ENCODE data around the gene RXRA. TPM values are rescaled to one million over a fixed set of nuclear protein-coding genes. Genes with fewer than 3 reads are reported as not detected.

RXRA gene
- total RNA-seq, 1 donor from 2014 or later, result 129 TPM

DNA sequence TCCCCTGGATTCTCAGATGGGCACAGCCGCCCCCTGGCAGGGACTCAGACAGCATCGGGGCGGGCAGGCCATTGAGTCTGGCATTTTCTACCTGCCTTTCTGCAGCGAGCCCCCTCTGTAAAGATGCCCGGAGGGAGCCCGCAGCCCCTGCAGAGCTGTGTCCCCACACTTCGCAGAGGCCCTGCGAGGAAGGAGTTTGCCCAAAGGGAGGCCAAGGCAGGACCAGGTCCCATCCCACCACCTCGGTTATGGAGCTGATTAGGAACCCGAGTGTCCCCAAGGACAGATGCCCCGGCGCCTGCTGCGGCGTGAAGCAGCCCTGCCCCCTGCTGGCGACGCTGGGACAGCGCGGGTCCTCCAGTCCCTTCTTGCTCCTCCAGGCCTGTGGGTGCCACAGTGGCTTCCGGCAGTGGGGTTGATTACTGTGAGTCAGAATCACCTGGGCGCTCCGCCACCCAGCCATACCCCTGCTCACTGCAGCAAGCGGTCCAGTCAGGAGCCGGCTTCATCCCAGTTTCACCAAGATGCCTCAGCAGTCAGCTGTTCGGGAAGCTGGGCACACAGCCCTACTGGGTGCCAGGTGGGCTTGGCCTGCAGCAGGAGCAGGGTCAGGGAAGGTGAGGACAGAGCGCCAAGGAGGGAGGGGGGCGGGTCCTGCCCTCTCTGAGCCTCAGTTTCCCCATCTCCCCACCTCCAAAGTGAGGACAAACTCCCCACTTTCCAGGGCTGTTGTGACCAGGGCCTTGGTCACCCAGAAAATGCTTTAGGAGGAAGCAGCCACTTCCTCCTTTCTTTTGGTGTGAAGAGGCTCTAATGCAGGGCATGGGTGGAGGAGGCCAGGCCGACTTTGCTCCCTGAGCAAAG is 117.2 kb downstream of the RXRA start:
- DNase-seq (ENCODE audit: low spot score), result peak; percentile 95

DNA sequence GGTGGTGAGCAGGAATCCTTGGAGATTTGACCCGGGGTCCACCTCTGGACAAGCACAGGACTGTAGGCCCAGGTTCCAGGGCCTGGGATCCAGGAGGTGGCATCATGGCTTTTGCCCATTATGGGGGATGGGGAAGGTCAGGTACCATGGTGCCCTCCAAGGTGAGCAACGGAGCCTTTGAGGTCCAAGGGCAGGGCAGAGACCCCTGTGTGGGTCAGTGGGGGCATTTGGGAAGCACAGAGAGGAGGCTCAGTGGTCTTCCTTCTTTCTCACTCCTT is 117.7 kb downstream of the RXRA start:
- DNase-seq (ENCODE audit: low spot score), result no peak

DNA sequence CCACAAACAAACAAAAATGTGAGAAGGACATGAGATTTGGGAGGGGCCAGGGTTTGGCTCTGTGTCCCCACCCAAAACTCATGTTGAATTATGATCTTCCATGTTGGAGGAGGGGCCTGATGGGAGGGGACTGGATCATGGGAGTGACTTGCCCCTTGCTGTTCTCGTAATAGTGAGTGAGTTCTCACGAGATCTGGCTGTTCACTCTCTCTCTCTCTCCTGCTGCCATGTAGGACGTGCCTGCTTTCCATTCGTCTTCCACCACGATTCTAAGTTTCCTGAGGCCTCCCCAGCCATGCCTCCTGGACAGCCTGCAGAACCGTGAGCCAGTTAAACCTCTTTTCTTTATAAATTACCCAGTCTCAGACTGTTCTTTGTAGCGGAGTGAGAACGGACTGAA is 118.7 kb downstream of the RXRA start:
- no peak for DNase-seq (ENCODE audit: low spot score)

- no peak for DNase-seq (ENCODE audit: low spot score)
Measured at GRCh38 chr9:134449180-134449916, 123.1 kb downstream of the RXRA start.

- DNase-seq (ENCODE audit: low spot score), result no peak
Measured at GRCh38 chr9:134451700-134452458, 125.6 kb downstream of the RXRA start.

DNA sequence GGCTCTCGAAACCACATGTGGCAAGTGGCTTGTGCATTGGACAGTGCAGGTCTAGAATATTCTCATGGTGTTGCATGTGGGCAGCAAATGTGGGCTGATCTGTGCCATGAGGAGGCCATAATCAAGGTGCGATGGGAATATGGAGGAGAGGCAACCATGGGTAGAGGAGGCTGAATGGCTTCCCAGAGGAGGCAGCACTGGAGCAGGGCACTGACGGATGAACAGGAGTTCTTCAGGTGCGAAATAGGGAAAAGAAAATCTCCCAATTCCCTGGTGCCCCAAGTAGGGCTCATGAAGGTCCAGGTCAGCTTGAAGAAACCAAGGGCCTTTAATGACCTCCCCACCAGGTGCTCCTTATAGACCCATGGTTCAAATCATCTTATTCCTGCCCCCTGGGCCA is 126.5 kb downstream of the RXRA start:
- no peak for DNase-seq (ENCODE audit: low spot score)

DNA sequence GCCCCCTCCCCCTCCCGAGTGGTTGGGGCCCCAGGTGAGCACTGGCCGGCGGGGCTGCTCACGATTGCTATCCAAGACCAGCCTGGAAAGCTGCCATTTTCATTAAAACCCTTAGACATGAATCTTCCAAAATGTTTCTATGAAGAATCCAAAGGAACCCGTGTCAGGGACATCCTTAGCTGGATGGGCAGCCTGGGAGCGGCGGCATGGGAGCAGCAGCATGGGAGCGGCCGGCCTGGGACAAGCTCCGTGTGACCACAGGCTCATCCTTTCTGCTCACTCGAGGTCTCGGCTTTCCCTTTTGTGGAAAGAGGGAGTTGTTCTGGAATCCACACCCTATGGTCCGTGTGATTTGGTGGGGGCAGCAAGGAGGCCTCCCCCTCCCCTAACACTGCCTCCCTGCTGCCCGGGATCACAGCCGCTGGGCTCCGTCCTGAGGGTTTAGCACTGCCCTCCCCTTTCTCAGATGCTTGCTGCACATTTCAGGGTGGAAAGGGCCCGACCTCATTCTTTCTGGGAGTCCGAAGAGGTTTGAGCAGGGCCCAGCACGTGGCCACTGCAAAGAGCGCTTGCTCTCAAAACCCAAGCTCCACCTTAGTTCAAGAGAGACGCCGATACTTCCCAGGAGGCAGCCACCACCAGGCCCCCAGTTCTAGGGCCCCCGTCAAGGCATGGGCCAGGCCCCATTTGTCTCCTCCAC is 127.7 kb downstream of the RXRA start:
- DNase-seq (ENCODE audit: low spot score), result no peak

GRCh38 chr9:134454476-134454857 is 128.2 kb downstream of the RXRA start:
- no peak for DNase-seq (ENCODE audit: low spot score)

GRCh38 chr9:134455021-134455471 is 128.8 kb downstream of the RXRA start:
- no peak for DNase-seq (ENCODE audit: low spot score)

- no peak for DNase-seq (ENCODE audit: low spot score)
Measured at GRCh38 chr9:134455537-134455933, 129.3 kb downstream of the RXRA start.

GRCh38 chr9:134455934-134456755 is 129.9 kb downstream of the RXRA start:
- DNase-seq (ENCODE audit: low spot score), result no peak

DNA sequence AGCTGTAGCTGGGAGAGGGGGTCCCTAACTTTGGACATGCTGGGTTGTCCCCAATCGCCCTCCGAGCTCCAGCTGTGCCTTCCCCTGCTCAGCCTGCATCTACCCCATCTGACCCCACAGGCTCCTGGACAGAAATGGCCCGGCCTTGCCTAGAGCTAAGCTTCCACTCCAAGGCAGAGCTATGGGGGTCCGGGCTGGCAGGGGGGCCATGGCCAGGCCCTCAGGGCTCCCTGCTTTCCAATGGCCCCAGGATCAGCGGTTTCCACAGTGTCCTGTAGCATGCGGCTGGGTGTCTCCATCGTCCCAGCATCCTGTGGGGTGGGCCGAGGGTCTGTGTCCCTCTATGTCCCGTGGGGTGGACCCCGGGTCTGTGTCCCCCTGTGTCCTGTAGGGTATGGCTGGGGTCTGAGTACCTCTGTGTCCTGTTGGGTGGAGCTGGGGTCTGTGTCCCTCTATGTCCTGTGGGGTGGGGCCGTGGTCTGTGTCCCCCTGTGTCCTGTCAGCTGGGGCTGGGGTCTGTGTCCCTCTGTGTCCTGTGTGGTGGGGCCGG is 130.6 kb downstream of the RXRA start:
- DNase-seq (ENCODE audit: low spot score), result no peak

DNA sequence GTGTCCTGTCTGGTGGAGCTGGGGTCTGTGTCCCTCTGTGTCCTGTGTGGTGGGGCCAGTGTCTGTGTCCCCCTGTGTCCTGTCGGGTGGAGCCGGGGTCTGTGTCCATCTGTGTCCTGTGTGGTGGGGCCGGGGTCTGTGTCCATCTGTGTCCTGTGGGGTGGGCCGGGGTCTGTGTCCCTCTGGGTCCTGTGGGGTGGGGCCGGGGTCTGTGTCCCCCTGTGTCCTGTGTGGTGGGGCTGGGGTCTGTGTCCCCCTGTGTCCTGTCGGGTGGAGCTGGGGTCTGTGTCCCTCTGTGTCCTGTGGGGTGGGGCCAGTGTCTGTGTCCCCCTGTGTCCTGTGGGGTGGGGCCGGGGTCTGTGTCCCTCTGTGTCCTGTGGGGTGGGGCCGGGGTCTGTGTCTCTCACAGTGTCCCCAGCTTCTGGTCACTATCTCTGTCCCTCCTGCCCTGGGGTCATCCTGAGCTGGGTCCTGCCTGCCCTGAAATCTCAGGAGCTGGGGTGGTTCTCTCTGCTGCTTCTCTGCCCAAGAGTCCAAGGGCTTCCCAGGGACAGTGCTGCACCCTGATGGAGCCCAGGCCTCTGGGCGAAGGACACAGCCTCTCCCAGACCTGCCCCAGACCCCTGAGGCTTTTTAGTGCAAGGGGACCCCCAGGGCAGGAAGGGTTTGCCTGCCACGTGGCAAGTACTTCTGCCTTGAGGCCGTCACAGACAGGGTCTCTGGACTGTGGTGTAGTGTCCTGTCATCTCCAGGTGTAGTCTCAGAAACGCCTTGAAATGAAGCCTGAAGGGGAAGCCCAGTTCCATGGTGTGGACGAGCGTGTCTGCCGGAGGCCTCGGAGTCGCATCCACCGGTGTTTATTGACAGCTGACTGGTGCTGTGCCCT is 131.3 kb downstream of the RXRA start:
- DNase-seq (ENCODE audit: low spot score), result no peak

DNA sequence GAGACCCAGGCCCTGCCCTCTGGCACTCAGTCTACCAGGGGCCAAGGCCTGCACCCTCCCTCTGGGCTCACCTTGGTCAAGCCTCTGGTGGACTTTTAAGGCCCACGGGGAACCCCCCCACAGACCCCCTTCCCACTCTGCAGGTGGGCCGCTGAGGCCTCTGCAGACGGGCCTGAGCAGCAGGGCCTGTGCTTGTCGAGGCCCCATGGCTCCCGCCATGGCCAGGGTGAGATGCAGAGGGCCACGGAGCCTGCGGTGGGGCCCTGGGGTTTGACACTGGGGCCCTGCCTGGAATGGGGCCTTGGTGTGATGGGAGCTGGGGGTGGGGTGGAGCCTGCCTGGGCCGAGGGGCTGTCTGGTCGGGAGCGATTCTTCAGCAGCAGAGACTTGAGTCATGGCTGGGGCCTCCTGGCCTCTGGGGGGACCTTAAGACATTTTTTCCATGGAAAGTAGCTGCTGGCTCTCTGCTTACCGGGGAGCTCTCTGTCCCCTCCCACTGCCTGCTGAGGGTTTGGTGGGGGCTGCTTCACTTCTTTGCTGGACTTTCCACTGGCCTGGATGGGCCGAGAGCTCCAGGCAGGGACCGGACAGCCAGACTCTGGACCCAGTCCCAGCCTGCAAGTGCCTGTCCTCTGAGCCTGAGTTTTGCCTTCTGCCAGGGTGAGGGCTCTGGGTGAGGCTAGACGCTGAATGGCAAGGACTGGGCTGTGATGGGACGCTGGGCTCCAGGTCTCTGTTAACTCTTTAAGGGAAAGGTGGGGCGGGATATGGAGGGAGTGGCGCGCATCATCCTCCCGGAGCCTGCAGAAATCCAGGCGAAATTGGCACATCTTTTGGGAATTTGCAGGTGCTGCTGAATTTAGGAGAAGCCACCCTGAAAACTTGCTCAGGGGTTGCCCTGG is 132.2 kb downstream of the RXRA start:
- no peak for DNase-seq (ENCODE audit: low spot score)

GRCh38 chr9:134459164-134459563 is 132.9 kb downstream of the RXRA start:
- DNase-seq (ENCODE audit: low spot score), result no peak

DNA sequence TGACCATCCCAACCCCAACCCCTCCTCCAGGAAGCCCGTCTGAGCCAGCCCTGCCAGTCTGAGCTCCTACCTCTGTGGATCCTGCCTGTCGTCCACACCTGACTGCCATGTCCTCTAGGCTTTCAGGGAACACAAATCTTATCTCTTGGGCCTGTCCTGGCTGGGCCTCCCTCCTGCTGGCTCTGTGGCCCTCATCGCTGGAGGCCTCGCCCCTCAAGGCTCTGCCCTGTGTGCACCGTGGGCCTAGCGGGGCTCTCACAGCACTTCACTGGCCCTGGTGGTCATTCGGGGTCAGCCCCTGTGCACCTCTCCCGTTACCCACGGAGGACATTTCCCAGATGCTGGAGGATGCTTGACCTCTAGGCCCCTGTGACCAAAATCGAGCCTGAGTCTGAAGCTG is 133.3 kb downstream of the RXRA start:
- DNase-seq (ENCODE audit: low spot score), result no peak

DNA sequence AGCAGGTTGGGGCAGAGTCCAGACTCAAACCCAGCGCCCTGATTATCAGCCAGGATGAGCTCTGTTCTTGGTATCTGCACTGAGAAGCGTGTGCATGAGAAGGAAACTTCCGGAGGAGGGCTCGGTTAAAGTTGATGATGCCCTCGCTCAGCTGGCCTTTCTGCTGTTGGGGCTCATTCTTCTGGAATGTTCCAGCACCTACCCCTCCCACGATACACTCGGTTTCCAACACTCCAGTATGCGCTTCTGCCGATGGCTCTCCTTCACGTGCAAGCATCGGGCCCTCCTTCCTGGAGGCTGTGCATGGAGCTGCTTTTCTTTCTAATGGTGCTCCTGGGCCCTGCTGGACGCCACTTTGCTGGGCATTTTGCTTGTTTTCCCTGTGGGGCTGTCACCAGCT is 134.0 kb downstream of the RXRA start:
- no peak for DNase-seq (ENCODE audit: low spot score)

- no peak for DNase-seq (ENCODE audit: low spot score)
Measured at GRCh38 chr9:134460896-134461295, 134.6 kb downstream of the RXRA start.
